Stimulated activated effector memory CD8-positive, alpha-beta T cell treated with anti-CD3 and anti-CD28 coated beads, Interleukin-12 subunit alpha, Interleukin-12 subunit beta, amount 100 ng/mL, for 72 hours (primary cell): Measurements from ENCODE around the gene PDZD7.

Experiments
- ATAC-seq: fragments of 150-1000 bp; cut with Tn5 transposase; 2 replicates; pipeline ENCODE4 v1.10.0; 2021
- DNase-seq, 2 donors: peaks; one replicate each; pipeline ENCODE4 v3.0.0; 2021 to 2022; ENCODE audit warnings: low spot score in 2 of 2
- H3K27ac Mint-ChIP-seq: one replicate; pipeline ENCODE4 v1.8.0; 2022; ENCODE audit warnings: mild to moderate bottlenecking, mixed read lengths
- H3K36me3 Mint-ChIP-seq: one replicate; pipeline ENCODE4 v1.8.0; 2022; ENCODE audit warnings: mild to moderate bottlenecking, mixed read lengths
- H3K4me1 Mint-ChIP-seq: one replicate; pipeline ENCODE4 v1.8.0; 2022; ENCODE audit warnings: mixed read lengths
- H3K4me3 Mint-ChIP-seq: one replicate; pipeline ENCODE4 v1.8.0; 2022; ENCODE audit warnings: mild to moderate bottlenecking, mixed read lengths
- H3K9me3 Mint-ChIP-seq: one replicate; pipeline ENCODE4 v1.8.0; 2022; ENCODE audit warnings: mixed read lengths

The PDZD7 gene

GRCh38 chr10:101007915-101008822, 22.8 kb downstream of the PDZD7 start:
- Mint-ChIP-seq H3K4me1 (peaks cover 7% of the 10 kb centered on the region), H3K9me3 (no peaks in the 10 kb centered on the region), H3K4me3 (no peak overlapping the region), H3K36me3 (no peaks in the 10 kb centered on the region), H3K27ac (no peak overlapping the region)
- no peak for ATAC-seq
- DNase-seq: no peak

- no peaks in the 10 kb centered on the region for H3K4me1 Mint-ChIP-seq
- H3K36me3 Mint-ChIP-seq: no peaks in the 10 kb centered on the region
- no peak overlapping the region for H3K27ac Mint-ChIP-seq
- no peak overlapping the region for H3K4me3 Mint-ChIP-seq
- H3K9me3 Mint-ChIP-seq: no peaks in the 10 kb centered on the region
- no peak for ATAC-seq
- no peak for DNase-seq
Measured at GRCh38 chr10:101007099-101007711, 23.7 kb downstream of the PDZD7 start.

GRCh38 chr10:101006593-101007098, 24.3 kb downstream of the PDZD7 start:
- DNase-seq (no peak), ATAC-seq (no peak)
- Mint-ChIP-seq H3K36me3 (no peaks in the 10 kb centered on the region), H3K27ac (no peak overlapping the region), H3K9me3 (no peaks in the 10 kb centered on the region), H3K4me3 (no peak overlapping the region), H3K4me1 (no peaks in the 10 kb centered on the region)

GRCh38 chr10:101005869-101006567, 24.9 kb downstream of the PDZD7 start:
- Mint-ChIP-seq H3K27ac (no peak overlapping the region), H3K9me3 (no peaks in the 10 kb centered on the region), H3K36me3 (no peaks in the 10 kb centered on the region), H3K4me1 (peaks cover 4% of the 10 kb centered on the region), H3K4me3 (no peak overlapping the region)
- ATAC-seq (no peak), DNase-seq (no peak)

- H3K36me3 Mint-ChIP-seq: no peaks in the 10 kb centered on the region
- no peak overlapping the region for H3K4me3 Mint-ChIP-seq
- peaks cover 8% of the 10 kb centered on the region for H3K4me1 Mint-ChIP-seq
- DNase-seq (no peak), ATAC-seq (no peak)
- H3K27ac Mint-ChIP-seq: no peak overlapping the region
- H3K9me3 Mint-ChIP-seq: no peaks in the 10 kb centered on the region
Measured at GRCh38 chr10:101005361-101005760, 25.6 kb downstream of the PDZD7 start.

DNA sequence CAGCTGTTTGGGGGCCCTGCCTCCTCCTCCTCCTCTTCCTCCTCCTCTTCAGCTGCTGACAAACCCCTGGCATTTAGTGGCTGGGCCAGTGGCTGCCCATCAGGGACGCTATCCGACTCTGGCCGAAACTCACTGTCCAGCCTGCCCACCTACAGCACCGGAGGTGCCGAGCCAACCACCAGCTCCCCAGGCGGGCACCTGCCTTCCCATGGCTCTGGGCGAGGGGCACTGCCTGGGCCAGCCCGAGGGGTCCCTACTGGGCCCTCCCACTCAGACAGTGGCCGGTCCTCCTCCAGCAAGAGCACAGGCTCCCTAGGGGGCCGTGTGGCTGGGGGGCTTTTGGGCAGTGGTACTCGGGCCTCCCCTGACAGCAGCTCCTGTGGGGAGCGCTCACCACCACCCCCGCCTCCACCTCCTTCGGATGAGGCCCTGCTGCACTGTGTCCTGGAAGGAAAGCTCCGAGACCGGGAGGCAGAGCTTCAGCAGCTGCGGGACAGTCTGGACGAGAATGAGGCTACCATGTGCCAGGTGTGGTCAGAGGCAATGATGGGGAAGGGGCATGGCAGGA, 27.2 kb downstream of the PDZD7 start:
- ATAC-seq: no peak
- no peak overlapping the region for H3K27ac Mint-ChIP-seq
- DNase-seq: no peak
- no peaks in the 10 kb centered on the region for H3K36me3 Mint-ChIP-seq
- H3K4me1 Mint-ChIP-seq: peaks cover 11% of the 10 kb centered on the region
- H3K4me3 Mint-ChIP-seq: no peak overlapping the region
- H3K9me3 Mint-ChIP-seq: no peaks in the 10 kb centered on the region

DNA sequence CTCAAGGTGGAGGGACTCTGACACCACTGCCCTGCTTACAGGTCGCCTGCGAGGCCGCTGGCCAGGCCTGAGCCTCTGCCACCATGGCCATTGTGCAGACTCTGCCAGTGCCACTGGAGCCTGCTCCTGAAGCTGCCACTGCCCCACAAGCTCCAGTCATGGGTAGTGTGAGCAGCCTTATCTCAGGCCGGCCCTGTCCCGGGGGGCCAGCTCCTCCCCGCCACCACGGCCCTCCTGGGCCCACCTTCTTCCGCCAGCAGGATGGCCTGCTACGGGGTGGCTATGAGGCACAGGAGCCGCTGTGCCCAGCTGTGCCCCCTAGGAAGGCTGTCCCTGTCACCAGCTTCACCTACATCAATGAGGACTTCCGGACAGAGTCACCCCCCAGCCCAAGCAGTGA, 28.5 kb downstream of the PDZD7 start:
- Mint-ChIP-seq H3K36me3 (peaks cover 7% of the 10 kb centered on the region), H3K9me3 (no peaks in the 10 kb centered on the region), H3K4me3 (no peak overlapping the region), H3K4me1 (peaks cover 20% of the 10 kb centered on the region), H3K27ac (no peak overlapping the region)
- DNase-seq (no peak), ATAC-seq (no peak)

DNA sequence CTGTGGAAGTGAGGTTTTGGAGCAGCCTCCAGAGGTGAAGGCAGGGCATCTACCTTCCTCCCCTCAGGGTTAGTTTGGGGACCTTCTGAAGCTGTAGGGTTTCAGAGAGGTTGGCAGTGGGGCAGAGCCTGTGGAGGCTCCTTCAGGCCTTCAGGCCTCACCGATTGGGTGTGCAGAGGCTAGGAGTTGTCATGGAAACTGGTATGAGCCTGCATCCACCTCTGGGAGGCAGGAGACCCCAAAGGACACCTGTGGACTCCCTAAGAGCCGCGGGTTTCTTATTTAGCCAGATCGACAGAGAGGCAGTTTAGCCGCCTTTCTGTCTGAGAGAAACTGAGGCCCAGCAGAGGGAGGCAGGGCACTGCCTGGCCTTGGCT, 29.3 kb downstream of the PDZD7 start:
- Mint-ChIP-seq H3K27ac (no peak overlapping the region), H3K9me3 (no peaks in the 10 kb centered on the region), H3K36me3 (peaks cover 7% of the 10 kb centered on the region), H3K4me1 (peaks cover 22% of the 10 kb centered on the region), H3K4me3 (peak overlapping the region; percentile 81)
- DNase-seq: no peak
- ATAC-seq: no peak

DNA sequence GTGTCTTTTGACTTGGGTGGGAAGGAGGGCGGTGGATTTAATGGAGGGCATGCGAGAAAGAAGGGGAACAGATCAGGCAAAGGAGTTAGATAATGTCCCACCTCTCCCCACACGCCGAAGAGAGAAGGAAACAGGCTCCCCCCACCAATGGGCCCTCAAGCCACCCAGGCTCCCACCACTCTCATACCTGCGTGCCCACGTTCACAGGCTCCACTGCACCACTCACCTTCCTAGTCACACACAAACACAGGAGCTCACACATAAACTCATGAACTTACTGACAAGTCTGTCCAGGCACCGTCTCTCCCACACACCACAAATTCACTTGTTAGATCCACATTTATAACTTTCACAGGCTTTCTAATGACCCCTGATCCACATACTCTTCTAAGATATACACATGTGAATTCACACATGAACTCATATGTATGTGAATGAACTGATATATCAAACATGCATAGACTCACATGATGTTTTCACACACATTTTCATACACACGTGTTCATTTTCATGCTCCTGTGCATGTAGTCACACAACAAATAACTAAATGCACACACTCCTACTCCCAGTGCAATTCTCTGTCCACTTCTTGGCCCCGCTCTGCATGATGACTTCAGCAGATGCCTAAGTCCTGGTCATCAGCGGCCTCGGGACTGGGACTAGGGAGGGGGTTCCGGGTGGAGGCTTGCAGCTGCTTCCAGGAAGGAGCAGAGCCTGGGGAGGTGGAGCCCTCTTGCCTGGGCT, 29.8 kb downstream of the PDZD7 start:
- Mint-ChIP-seq H3K27ac (peak overlapping the region; percentile 66), H3K4me3 (peak overlapping the region; percentile 81), H3K4me1 (peaks cover 27% of the 10 kb centered on the region), H3K9me3 (no peaks in the 10 kb centered on the region), H3K36me3 (peaks cover 13% of the 10 kb centered on the region)
- ATAC-seq: no peak
- no peak for DNase-seq

GRCh38 chr10:101000127-101000914, 30.6 kb downstream of the PDZD7 start:
- no peak for ATAC-seq
- no peak for DNase-seq
- Mint-ChIP-seq H3K4me3 (peak overlapping the region; percentile 81), H3K36me3 (peaks cover 17% of the 10 kb centered on the region), H3K4me1 (peaks cover 28% of the 10 kb centered on the region), H3K27ac (peak overlapping the region; percentile 34), H3K9me3 (no peaks in the 10 kb centered on the region)

- H3K36me3 Mint-ChIP-seq: peaks cover 23% of the 10 kb centered on the region
Measured at GRCh38 chr10:100999742-101000126, 31.2 kb downstream of the PDZD7 start, which contains the start of gene LZTS2. Gene LZTS2 (plus strand): TSS chr10:100999808. CDS start chr10:101002539, 2,731 bp downstream.

DNA sequence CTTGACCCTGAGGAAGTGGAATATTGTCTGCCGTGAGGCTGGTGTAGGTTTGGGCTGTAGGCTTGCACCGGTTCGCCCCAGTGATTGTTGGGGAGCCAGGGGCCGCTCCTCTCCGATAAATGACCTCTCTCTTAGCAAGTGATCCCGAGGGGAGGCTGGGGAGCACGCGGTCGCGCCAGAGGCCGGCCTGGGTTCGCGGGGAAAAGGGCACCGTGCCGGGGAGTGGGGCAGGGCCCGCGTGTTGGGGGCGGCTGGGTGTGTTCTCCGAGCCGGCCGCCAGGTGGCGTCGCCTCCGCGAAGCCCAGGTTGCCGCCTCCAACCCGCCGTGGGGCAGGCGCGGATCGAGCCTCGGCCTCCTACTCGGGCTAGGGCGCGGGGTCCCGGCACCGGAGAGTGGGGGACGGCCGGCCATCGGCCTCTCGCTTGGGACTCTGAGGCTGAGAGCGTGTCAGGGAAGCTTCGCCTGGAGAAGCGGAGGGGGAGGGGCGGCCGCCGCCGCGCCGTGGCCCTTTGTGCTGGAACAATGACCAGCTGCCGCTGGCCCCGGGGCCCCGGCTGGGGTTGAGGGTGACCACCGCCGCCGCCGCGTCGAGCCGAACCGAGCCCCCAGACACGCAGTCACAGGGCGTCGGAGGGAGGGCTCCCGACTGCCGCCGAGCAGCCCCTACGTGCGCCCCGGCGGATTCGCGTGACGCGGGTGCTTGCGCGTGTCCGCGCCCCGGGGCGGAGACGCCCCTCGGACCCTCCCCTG, 31.8 kb downstream of the PDZD7 start:
- H3K4me1 Mint-ChIP-seq: peaks cover 28% of the 10 kb centered on the region
- ATAC-seq: peak; percentile 79
- peak; percentile 87 to 89 for DNase-seq

More at GRCh38 chr10:100999742-101000126, 31.2 kb downstream of the PDZD7 start, which contains the start of gene LZTS2:
- H3K9me3 Mint-ChIP-seq: no peaks in the 10 kb centered on the region
- no peak for DNase-seq
- H3K27ac Mint-ChIP-seq: peak within 1 kb of the TSS; percentile 84
- ATAC-seq: no peak
- peaks cover 28% of the 10 kb centered on the region for H3K4me1 Mint-ChIP-seq
- peak within 1 kb of the TSS; percentile 81 for H3K4me3 Mint-ChIP-seq

GRCh38 chr10:100998183-100998990, 32.5 kb downstream of the PDZD7 start:
- Mint-ChIP-seq H3K36me3 (peaks cover 36% of the 10 kb centered on the region), H3K4me3 (peak overlapping the region; percentile 81), H3K4me1 (peaks cover 28% of the 10 kb centered on the region), H3K9me3 (no peaks in the 10 kb centered on the region), H3K27ac (peak overlapping the region; percentile 84)
- DNase-seq (peak in 1 of 2 donors; percentile 37), ATAC-seq (peak; percentile 52)

More for the DNA sequence above, 31.8 kb downstream of the PDZD7 start:
- Mint-ChIP-seq H3K36me3 (peaks cover 28% of the 10 kb centered on the region), H3K9me3 (no peaks in the 10 kb centered on the region), H3K27ac (peak overlapping the region; percentile 84), H3K4me3 (peak overlapping the region; percentile 81)
